NCI-H187 treated with DMSO at 0.1 percent for 48 hours (cell line): Measurements from ENCODE around the gene DNAH7.

Experiments
- DNase-seq: peaks from one replicate; lab custom pipeline; 2025; lab: John Stamatoyannopoulos, UW

Gene DNAH7

GRCh38 chr2:195863121-195863520, 205.5 kb downstream of the DNAH7 start:
- no peak for DNase-seq

- no peak for DNase-seq
Observed at GRCh38 chr2:195861821-195862220, 206.8 kb downstream of the DNAH7 start.

GRCh38 chr2:195859513-195859912, 209.1 kb downstream of the DNAH7 start:
- no peak for DNase-seq

- DNase-seq: no peak
Observed at GRCh38 chr2:195857132-195857531, 211.5 kb downstream of the DNAH7 start.

GRCh38 chr2:195850764-195851163, 217.9 kb downstream of the DNAH7 start:
- DNase-seq: no peak

GRCh38 chr2:195848119-195848899, 220.3 kb downstream of the DNAH7 start:
- DNase-seq: no peak

GRCh38 chr2:195842932-195843331, 225.7 kb downstream of the DNAH7 start:
- no peak for DNase-seq

- DNase-seq: no peak
Observed at GRCh38 chr2:195838002-195838401, 230.6 kb downstream of the DNAH7 start.

GRCh38 chr2:195836002-195836401, 232.6 kb downstream of the DNAH7 start:
- no peak for DNase-seq

GRCh38 chr2:195834836-195835235, 233.8 kb downstream of the DNAH7 start:
- DNase-seq: no peak

- no peak for DNase-seq
Observed at GRCh38 chr2:195830968-195831950, 237.4 kb downstream of the DNAH7 start.

- DNase-seq: no peak
Observed at GRCh38 chr2:195824478-195824877, 244.2 kb downstream of the DNAH7 start.

GRCh38 chr2:195823206-195823605, 245.4 kb downstream of the DNAH7 start:
- no peak for DNase-seq

GRCh38 chr2:195821566-195821932, 247.1 kb downstream of the DNAH7 start:
- DNase-seq: no peak

GRCh38 chr2:195820867-195821565, 247.6 kb downstream of the DNAH7 start:
- DNase-seq: no peak

- DNase-seq: no peak
Observed at GRCh38 chr2:195820373-195820772, 248.3 kb downstream of the DNAH7 start.

GRCh38 chr2:195819276-195819675, 249.4 kb downstream of the DNAH7 start:
- no peak for DNase-seq

- no peak for DNase-seq
Observed at GRCh38 chr2:195818526-195818925, 250.1 kb downstream of the DNAH7 start.

- no peak for DNase-seq
Observed at GRCh38 chr2:195818106-195818505, 250.5 kb downstream of the DNAH7 start.

GRCh38 chr2:195815083-195815482, 253.6 kb downstream of the DNAH7 start:
- DNase-seq: no peak

GRCh38 chr2:195813421-195813820, 255.2 kb downstream of the DNAH7 start:
- DNase-seq: no peak

- DNase-seq: no peak
Observed at GRCh38 chr2:195810340-195811098, 258.1 kb downstream of the DNAH7 start.
